Glutamatergic neuron (in vitro differentiated cells): ENCODE measurements around the gene PAPLN. TPM values are rescaled to one million over a fixed set of nuclear protein-coding genes. Genes with fewer than 3 reads are reported as not detected.

Source experiments
- DNase-seq: peaks from one replicate; pipeline ENCODE4 v3.0.0; 2022
- H3K27ac Mint-ChIP-seq: one replicate; pipeline ENCODE4 v1.8.0; 2020; ENCODE audit warnings: mild to moderate bottlenecking, mixed read lengths, inconsistent platforms; ENCODE audit not compliant: unreplicated experiment
- H3K27me3 Mint-ChIP-seq: one replicate; pipeline ENCODE4 v1.8.0; 2020; ENCODE audit warnings: mild to moderate bottlenecking, moderate library complexity, mixed read lengths, inconsistent platforms; ENCODE audit not compliant: unreplicated experiment
- H3K36me3 Mint-ChIP-seq: one replicate; pipeline ENCODE4 v1.8.0; 2020; ENCODE audit warnings: mild to moderate bottlenecking, mixed read lengths, inconsistent platforms; ENCODE audit not compliant: unreplicated experiment
- H3K4me1 Mint-ChIP-seq: one replicate; pipeline ENCODE4 v1.8.0; 2020; ENCODE audit warnings: mild to moderate bottlenecking, low read depth, mixed read lengths, inconsistent platforms; ENCODE audit not compliant: unreplicated experiment
- H3K4me3 Mint-ChIP-seq: one replicate; pipeline ENCODE4 v1.8.0; 2020; ENCODE audit warnings: mild to moderate bottlenecking, mixed read lengths, inconsistent platforms; ENCODE audit not compliant: unreplicated experiment
- H3K9me3 Mint-ChIP-seq: one replicate; pipeline ENCODE4 v1.8.0; 2020; ENCODE audit warnings: mild to moderate bottlenecking, moderate library complexity, mixed read lengths, inconsistent platforms; ENCODE audit not compliant: unreplicated experiment
- total RNA-seq: library from RNA; stranded (reverse); fragmentation: NEBNext Ultra II Directional; extraction: Animal tissue kit (Norgen Biotek cat#: 25700); gene quantifications from one replicate; pipeline ENCODE4 v1.2.1, GENCODE V29; 2021; ENCODE audit not compliant: unreplicated experiment
- TF ChIP-seq, protein P1 (sequence below): fragments of 200-600 bp; sonication (generic); IDR thresholded peaks from one replicate; pipeline ENCODE4 v1.5.0; 2021; ENCODE audit not compliant: partially characterized antibody, unreplicated experiment

Gene PAPLN
- total RNA-seq, 1 donor from 2014 or later, result 2.8 TPM

GRCh38 chr14:73289729-73290128 lies 52.4 kb downstream of the PAPLN start:
- H3K27ac Mint-ChIP-seq, result no peak overlapping the region
- H3K4me1 Mint-ChIP-seq, result no peaks in the 10 kb centered on the region
- no peaks in the 10 kb centered on the region for H3K36me3 Mint-ChIP-seq
- H3K4me3 Mint-ChIP-seq, result no peak overlapping the region
- DNase-seq, result no peak
- TF ChIP-seq, protein P1, sequence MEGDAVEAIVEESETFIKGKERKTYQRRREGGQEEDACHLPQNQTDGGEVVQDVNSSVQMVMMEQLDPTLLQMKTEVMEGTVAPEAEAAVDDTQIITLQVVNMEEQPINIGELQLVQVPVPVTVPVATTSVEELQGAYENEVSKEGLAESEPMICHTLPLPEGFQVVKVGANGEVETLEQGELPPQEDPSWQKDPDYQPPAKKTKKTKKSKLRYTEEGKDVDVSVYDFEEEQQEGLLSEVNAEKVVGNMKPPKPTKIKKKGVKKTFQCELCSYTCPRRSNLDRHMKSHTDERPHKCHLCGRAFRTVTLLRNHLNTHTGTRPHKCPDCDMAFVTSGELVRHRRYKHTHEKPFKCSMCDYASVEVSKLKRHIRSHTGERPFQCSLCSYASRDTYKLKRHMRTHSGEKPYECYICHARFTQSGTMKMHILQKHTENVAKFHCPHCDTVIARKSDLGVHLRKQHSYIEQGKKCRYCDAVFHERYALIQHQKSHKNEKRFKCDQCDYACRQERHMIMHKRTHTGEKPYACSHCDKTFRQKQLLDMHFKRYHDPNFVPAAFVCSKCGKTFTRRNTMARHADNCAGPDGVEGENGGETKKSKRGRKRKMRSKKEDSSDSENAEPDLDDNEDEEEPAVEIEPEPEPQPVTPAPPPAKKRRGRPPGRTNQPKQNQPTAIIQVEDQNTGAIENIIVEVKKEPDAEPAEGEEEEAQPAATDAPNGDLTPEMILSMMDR, result no peak
- peaks cover 2% of the 10 kb centered on the region for H3K9me3 Mint-ChIP-seq
- no peaks in the 10 kb centered on the region for H3K27me3 Mint-ChIP-seq

GRCh38 chr14:73290279-73290678 lies 53.0 kb downstream of the PAPLN start:
- no peak overlapping the region for H3K27ac Mint-ChIP-seq
- no peaks in the 10 kb centered on the region for H3K4me1 Mint-ChIP-seq
- no peaks in the 10 kb centered on the region for H3K36me3 Mint-ChIP-seq
- no peak overlapping the region for H3K4me3 Mint-ChIP-seq
- no peak for DNase-seq
- H3K27me3 Mint-ChIP-seq, result no peaks in the 10 kb centered on the region
- peaks cover 2% of the 10 kb centered on the region for H3K9me3 Mint-ChIP-seq
- TF ChIP-seq, protein P1, result no peak

- peaks cover 2% of the 10 kb centered on the region for H3K9me3 Mint-ChIP-seq
- no peak overlapping the region for H3K27ac Mint-ChIP-seq
These were observed 56.8 kb downstream of the PAPLN start for GRCh38 chr14:73293782-73294781.

DNA sequence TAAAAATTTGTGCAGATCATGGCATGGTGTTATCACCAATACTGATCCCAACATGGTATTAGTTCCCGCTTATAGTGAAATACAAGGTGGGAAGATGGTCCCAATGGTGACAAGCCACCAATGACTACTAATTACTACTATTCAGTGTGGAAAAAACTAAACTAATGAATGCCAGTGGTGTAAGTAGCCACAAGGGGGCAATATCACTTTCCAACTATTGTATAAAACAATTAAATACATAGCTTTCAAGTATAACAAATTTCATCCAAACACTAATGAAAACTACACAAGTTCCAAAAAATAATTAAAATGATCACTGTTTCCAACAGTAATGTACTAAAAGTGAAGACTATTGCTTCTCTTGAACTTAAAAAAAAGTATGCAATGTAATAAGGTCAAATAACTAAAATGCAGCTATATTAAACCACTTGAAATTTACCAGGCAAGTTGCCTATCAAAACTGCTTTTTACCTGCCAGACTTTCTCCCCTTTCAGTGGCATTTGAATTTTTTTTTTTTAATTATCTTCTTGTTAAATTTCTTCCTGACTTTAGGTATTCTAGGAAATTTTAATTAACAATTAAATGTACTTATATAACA lies 58.0 kb downstream of the PAPLN start:
- H3K4me3 Mint-ChIP-seq, result no peak overlapping the region
- no peaks in the 10 kb centered on the region for H3K36me3 Mint-ChIP-seq
- TF ChIP-seq, protein P1, result peak; percentile 74
- H3K4me1 Mint-ChIP-seq, result no peaks in the 10 kb centered on the region
- H3K9me3 Mint-ChIP-seq, result peaks cover 2% of the 10 kb centered on the region
- H3K27me3 Mint-ChIP-seq, result no peaks in the 10 kb centered on the region
- no peak for DNase-seq
- H3K27ac Mint-ChIP-seq, result no peak overlapping the region

More at GRCh38 chr14:73293782-73294781, 56.8 kb downstream of the PAPLN start:
- no peaks in the 10 kb centered on the region for H3K27me3 Mint-ChIP-seq
- no peaks in the 10 kb centered on the region for H3K4me1 Mint-ChIP-seq
- H3K4me3 Mint-ChIP-seq, result no peak overlapping the region
- no peak for DNase-seq
- no peaks in the 10 kb centered on the region for H3K36me3 Mint-ChIP-seq
- TF ChIP-seq, protein P1, result no peak
